Measurements from ENCODE around the gene LY6G6C. TPM values are rescaled to one million over a fixed set of nuclear protein-coding genes. Genes with fewer than 3 reads are reported as not detected.

The LY6G6C gene
- total and polyA plus RNA-seq, 2 of the 13 experiments (the other 11 are each of a cell fraction or from before 2014, with no cell fraction given), result 0.15 TPM; not detected in 1

GRCh38 chr6:31717499-31718222, 3.9 kb downstream of the LY6G6C start (continued):
- TF ChIP-seq HOMEZ (CRISPR knock-in tag; IDR thresholded peaks at IDR 0.05; ENCODE audit: low read depth), result no peak
- TF ChIP-seq MLXIP (CRISPR knock-in tag; IDR thresholded peaks at IDR 0.05; ENCODE audit: borderline replicate concordance), result no peak
- TF ChIP-seq NFAT5 (CRISPR knock-in tag; IDR thresholded peaks at IDR 0.05), result no peak
- no peak for TF ChIP-seq SP1 (IDR thresholded peaks at IDR 0.05)
- TF ChIP-seq SP1 (CRISPR knock-in tag; IDR thresholded peaks at IDR 0.05), result no peak
- no peak for TF ChIP-seq ZNF251 (CRISPR knock-in tag; IDR thresholded peaks at IDR 0.05)
- TF ChIP-seq ZNF816 (CRISPR knock-in tag; IDR thresholded peaks at IDR 0.05; ENCODE audit: borderline replicate concordance), result no peak
- TF ChIP-seq PHF20 (CRISPR knock-in tag; IDR thresholded peaks at IDR 0.05), result no peak
- no peak for TF ChIP-seq SMAD9 (CRISPR knock-in tag; IDR thresholded peaks at IDR 0.05)
- TF ChIP-seq ZSCAN9 (CRISPR knock-in tag; IDR thresholded peaks at IDR 0.05; ENCODE audit: borderline replicate concordance), result no peak
- TF ChIP-seq ZNF557 (CRISPR knock-in tag; IDR thresholded peaks at IDR 0.05), result no peak
- no peak for TF ChIP-seq ZNF224 (CRISPR knock-in tag; IDR thresholded peaks at IDR 0.05)
- no peak for TF ChIP-seq PTBP1 (IDR thresholded peaks at IDR 0.05; ENCODE audit: low read depth, low read length, poor library complexity, severe bottlenecking)
- no peak for TF ChIP-seq PAX8 (CRISPR knock-in tag; IDR thresholded peaks at IDR 0.05; ENCODE audit: borderline replicate concordance)
- TF ChIP-seq SALL2 (CRISPR knock-in tag; IDR thresholded peaks at IDR 0.05), result no peak
- no peak for TF ChIP-seq ZNF256 (CRISPR knock-in tag; conservative IDR thresholded peaks at IDR 0.05)
- TF ChIP-seq ZNF350 (CRISPR knock-in tag; IDR thresholded peaks at IDR 0.05; ENCODE audit: borderline replicate concordance, low read depth), result no peak
- no peak for TF ChIP-seq ZNF879 (CRISPR knock-in tag; IDR thresholded peaks at IDR 0.05)
- TF ChIP-seq ZNF367 (CRISPR knock-in tag; IDR thresholded peaks at IDR 0.05; ENCODE audit: borderline replicate concordance), result no peak
- no peak for TF ChIP-seq IRX3 (CRISPR knock-in tag; IDR thresholded peaks at IDR 0.05; ENCODE audit: borderline replicate concordance, low read depth)

Data from HepG2 (cell line).